ENCODE results near the gene ARG2. TPM values are rescaled to one million over a fixed set of nuclear protein-coding genes. Genes with fewer than 3 reads are reported as not detected.

ARG2 gene
- total RNA-seq, 1 experiment from 2014 or later, result 1.1 TPM

GRCh38 chr14:67641480-67641879, 21.8 kb downstream of the ARG2 start:
- CTCF ChIA-PET, result no interaction called here

DNA sequence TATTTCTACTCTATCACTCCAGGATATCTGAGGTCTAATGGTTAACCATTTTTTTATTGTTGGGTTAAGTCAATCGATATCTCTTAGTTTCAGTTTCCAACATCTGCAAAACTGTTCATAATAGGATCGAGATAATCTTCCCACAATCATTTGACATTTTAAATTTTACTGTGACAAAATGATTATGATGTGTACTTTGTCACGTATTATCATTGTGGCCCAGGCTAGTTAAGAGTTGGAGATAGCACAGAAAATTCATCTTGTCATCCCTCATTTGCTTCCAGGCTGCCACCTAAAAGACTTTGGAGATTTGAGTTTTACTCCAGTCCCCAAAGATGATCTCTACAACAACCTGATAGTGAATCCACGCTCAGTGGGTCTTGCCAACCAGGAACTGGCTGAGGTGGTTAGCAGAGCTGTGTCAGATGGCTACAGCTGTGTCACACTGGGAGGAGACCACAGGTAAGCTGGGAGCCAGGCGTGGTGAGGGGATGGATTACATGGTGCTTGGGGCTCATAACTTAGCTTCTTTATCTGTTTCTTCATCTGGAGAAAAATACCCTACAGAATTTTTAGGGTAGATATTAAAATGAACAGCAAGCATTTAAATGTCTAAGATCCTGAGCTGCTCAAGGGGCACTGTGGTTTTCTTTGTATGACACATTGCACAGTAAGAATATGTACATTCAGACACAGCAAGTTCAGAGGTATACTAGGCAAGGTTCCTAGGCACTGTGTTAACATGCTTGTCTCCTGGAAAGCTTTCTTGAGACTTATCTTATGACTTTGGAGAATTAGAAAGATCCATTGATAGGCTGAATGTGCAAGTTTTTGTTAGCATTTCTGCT, 22.4 kb downstream of the ARG2 start:
- ATAC-seq (no peak), DNase-seq (no peak)
- H3K9me2 ChIP-seq (replicated peaks; ENCODE audit: low read length), result no peaks in the 10 kb centered on the region
- CTCF ChIA-PET, result no interaction called here
- no peak overlapping the region for H3K27ac ChIP-seq (ENCODE audit: low read length)
- no peaks in the 10 kb centered on the region for H3K9me3 ChIP-seq (ENCODE audit: low read length)
- no peaks in the 10 kb centered on the region for H3K4me1 ChIP-seq (ENCODE audit: insufficient read depth, low read length)
- POLR2A ChIA-PET (ENCODE audit: unreplicated experiment), result interaction anchor here (0.6 kb wide), 1 partner anchor 42 kb away, joined by 4 read pairs; the partner anchor contains the start of gene PIGH
- no TSS peak for BruUV-seq (replicated peaks)
- H2AFZ ChIP-seq (ENCODE audit: low read length), result no peak overlapping the region
- H3K4me3 ChIP-seq (ENCODE audit: low read length), result no peak overlapping the region
- TF ChIP-seq CTCF (conservative IDR thresholded peaks at IDR 0.05; ENCODE audit: low read depth, low read length) (no peak), EZH2phosphoT487 (IDR thresholded peaks at IDR 0.05; ENCODE audit: borderline replicate concordance, low read length) (no peak), EZH2 (IDR thresholded peaks at IDR 0.05; ENCODE audit: low read length, unreplicated experiment) (no peak)
- H3K4me2 ChIP-seq (ENCODE audit: low read length), result no peak overlapping the region
- no peaks in the 10 kb centered on the region for H3K79me2 ChIP-seq (ENCODE audit: low read length)
- intact Hi-C loops (cut with micrococcal nuclease), result no loop called here
- H3K27me3 ChIP-seq (ENCODE audit: low read length), result no peaks in the 10 kb centered on the region
- H3K9ac ChIP-seq (ENCODE audit: low read length), result no peak overlapping the region
- H3K36me3 ChIP-seq (ENCODE audit: low read depth, low read length), result peaks cover under 1% of the 10 kb centered on the region; the same call in 1 of the 2 replicates
- H3F3A ChIP-seq (ENCODE audit: low read length, unreplicated experiment), result no peaks in the 10 kb centered on the region
- no peaks in the 10 kb centered on the region for H4K20me1 ChIP-seq (ENCODE audit: low read length)

More at GRCh38 chr14:67641480-67641879, 21.8 kb downstream of the ARG2 start:
- intact Hi-C loops (cut with micrococcal nuclease), result no loop called here
- Histone ChIP-seq H3K27me3 (ENCODE audit: low read length) (no peaks in the 10 kb centered on the region), H4K20me1 (ENCODE audit: low read length) (no peaks in the 10 kb centered on the region), H3K9me2 (replicated peaks; ENCODE audit: low read length) (no peaks in the 10 kb centered on the region), H2AFZ (ENCODE audit: low read length) (no peak overlapping the region), H3K27ac (ENCODE audit: low read length) (no peak overlapping the region), H3K79me2 (ENCODE audit: low read length) (no peaks in the 10 kb centered on the region), H3K9ac (ENCODE audit: low read length) (no peak overlapping the region), H3F3A (ENCODE audit: low read length, unreplicated experiment) (no peaks in the 10 kb centered on the region), H3K36me3 (ENCODE audit: low read depth, low read length) (no peaks in the 10 kb centered on the region; the same call in 1 of the 2 replicates), H3K9me3 (ENCODE audit: low read length) (no peaks in the 10 kb centered on the region), H3K4me2 (ENCODE audit: low read length) (no peak overlapping the region), H3K4me1 (ENCODE audit: insufficient read depth, low read length) (no peaks in the 10 kb centered on the region), H3K4me3 (ENCODE audit: low read length) (no peak overlapping the region)
- TF ChIP-seq EZH2 (IDR thresholded peaks at IDR 0.05; ENCODE audit: low read length, unreplicated experiment) (no peak), EZH2phosphoT487 (IDR thresholded peaks at IDR 0.05; ENCODE audit: borderline replicate concordance, low read length) (no peak), CTCF (conservative IDR thresholded peaks at IDR 0.05; ENCODE audit: low read depth, low read length) (no peak)
- DNase-seq (no peak), ATAC-seq (no peak)
- BruUV-seq (replicated peaks), result no TSS peak
- POLR2A ChIA-PET (ENCODE audit: unreplicated experiment), result no interaction called here

GRCh38 chr14:67643713-67644112, 24.0 kb downstream of the ARG2 start:
- intact Hi-C loops (cut with micrococcal nuclease), result no loop called here

More at GRCh38 chr14:67643713-67644112, 24.0 kb downstream of the ARG2 start:
- peaks cover 7% of the 10 kb centered on the region for H3K36me3 ChIP-seq (ENCODE audit: low read depth, low read length)
- H3K79me2 ChIP-seq (ENCODE audit: low read length), result no peaks in the 10 kb centered on the region
- no peaks in the 10 kb centered on the region for H4K20me1 ChIP-seq (ENCODE audit: low read length)
- H3K9me3 ChIP-seq (ENCODE audit: low read length), result no peaks in the 10 kb centered on the region
- H3F3A ChIP-seq (ENCODE audit: low read length, unreplicated experiment), result no peaks in the 10 kb centered on the region
- ATAC-seq (no peak), DNase-seq (no peak)
- POLR2A ChIA-PET (ENCODE audit: unreplicated experiment), result interaction anchor here (0.7 kb wide), 1 partner anchor 30 kb away, joined by 3 read pairs; no protein-coding TSS in a partner anchor
- H3K4me1 ChIP-seq (ENCODE audit: insufficient read depth, low read length), result no peaks in the 10 kb centered on the region
- no peak overlapping the region for H3K27ac ChIP-seq (ENCODE audit: low read length)
- H3K4me2 ChIP-seq (ENCODE audit: low read length), result no peak overlapping the region
- no peaks in the 10 kb centered on the region for H3K9me2 ChIP-seq (replicated peaks; ENCODE audit: low read length)
- no peak overlapping the region for H2AFZ ChIP-seq (ENCODE audit: low read length)
- TF ChIP-seq EZH2 (IDR thresholded peaks at IDR 0.05; ENCODE audit: low read length, unreplicated experiment), result no peak
- TF ChIP-seq EZH2phosphoT487 (IDR thresholded peaks at IDR 0.05; ENCODE audit: borderline replicate concordance, low read length), result no peak
- no peak for TF ChIP-seq CTCF (conservative IDR thresholded peaks at IDR 0.05; ENCODE audit: low read depth, low read length)
- TSS peak; percentile 1 for BruUV-seq (replicated peaks)
- CTCF ChIA-PET, result no interaction called here
- no peak overlapping the region for H3K4me3 ChIP-seq (ENCODE audit: low read length)
- no peak overlapping the region for H3K9ac ChIP-seq (ENCODE audit: low read length)
- H3K27me3 ChIP-seq (ENCODE audit: low read length), result no peaks in the 10 kb centered on the region
